ENCODE data around the gene TRIM44.

The TRIM44 gene

GRCh38 chr11:35802221-35802620, 139.6 kb downstream of the TRIM44 start:
- Histone ChIP-seq H4K20me1 (ENCODE audit: insufficient read depth, low read length, poor library complexity, severe bottlenecking) (peaks cover 9% of the 10 kb centered on the region), H3K4me3 (ENCODE audit: low read length, poor library complexity, severe bottlenecking) (no peak overlapping the region), H3K36me3 (ENCODE audit: insufficient read depth, low read length) (peaks cover 18% of the 10 kb centered on the region; the same call in 1 of the 2 replicates), H3K4me2 (ENCODE audit: low read depth, low read length, poor library complexity, severe bottlenecking) (no peak overlapping the region), H3K9me2 (replicated peaks; ENCODE audit: low read depth, low read length) (no peaks in the 10 kb centered on the region), H2AFZ (ENCODE audit: low read length) (no peak overlapping the region), H3K9me3 (ENCODE audit: insufficient read depth, low read depth, low read length) (no peaks in the 10 kb centered on the region), H3K4me1 (ENCODE audit: insufficient read depth, low read length, poor library complexity, severe bottlenecking) (peaks cover 29% of the 10 kb centered on the region), H3F3A (ENCODE audit: low read depth) (no peaks in the 10 kb centered on the region), H3K9ac (ENCODE audit: low read depth, low read length, poor library complexity, severe bottlenecking) (no peak overlapping the region), H3K79me2 (ENCODE audit: insufficient read depth, low read length) (no peaks in the 10 kb centered on the region; the same call in 1 of the 2 replicates), H3K27me3 (ENCODE audit: insufficient read depth, low read length, poor library complexity, severe bottlenecking) (no peaks in the 10 kb centered on the region)
- TF ChIP-seq EZH2phosphoT487 (IDR thresholded peaks at IDR 0.05; ENCODE audit: borderline replicate concordance) (no peak), CTCF (conservative IDR thresholded peaks at IDR 0.05; ENCODE audit: low read length) (no peak)

GRCh38 chr11:35802672-35803071, 140.1 kb downstream of the TRIM44 start:
- no peaks in the 10 kb centered on the region for H3K27me3 ChIP-seq (ENCODE audit: insufficient read depth, low read length, poor library complexity, severe bottlenecking)
- H3K9ac ChIP-seq (ENCODE audit: low read depth, low read length, poor library complexity, severe bottlenecking), result no peak overlapping the region
- H3K4me2 ChIP-seq (ENCODE audit: low read depth, low read length, poor library complexity, severe bottlenecking), result no peak overlapping the region
- H3K4me3 ChIP-seq (ENCODE audit: low read length, poor library complexity, severe bottlenecking), result no peak overlapping the region
- peaks cover 20% of the 10 kb centered on the region; the same call in 1 of the 2 replicates for H3K36me3 ChIP-seq (ENCODE audit: insufficient read depth, low read length)
- no peaks in the 10 kb centered on the region for H3F3A ChIP-seq (ENCODE audit: low read depth)
- no peaks in the 10 kb centered on the region for H3K9me3 ChIP-seq (ENCODE audit: insufficient read depth, low read depth, low read length)
- H3K79me2 ChIP-seq (ENCODE audit: insufficient read depth, low read length), result no peaks in the 10 kb centered on the region; the same call in 1 of the 2 replicates
- H4K20me1 ChIP-seq (ENCODE audit: insufficient read depth, low read length, poor library complexity, severe bottlenecking), result peaks cover 9% of the 10 kb centered on the region
- TF ChIP-seq EZH2phosphoT487 (IDR thresholded peaks at IDR 0.05; ENCODE audit: borderline replicate concordance), result no peak
- no peak for TF ChIP-seq CTCF (conservative IDR thresholded peaks at IDR 0.05; ENCODE audit: low read length)
- H2AFZ ChIP-seq (ENCODE audit: low read length), result no peak overlapping the region
- H3K4me1 ChIP-seq (ENCODE audit: insufficient read depth, low read length, poor library complexity, severe bottlenecking), result peaks cover 29% of the 10 kb centered on the region
- no peaks in the 10 kb centered on the region for H3K9me2 ChIP-seq (replicated peaks; ENCODE audit: low read depth, low read length)

GRCh38 chr11:35803115-35803514, 140.5 kb downstream of the TRIM44 start:
- Histone ChIP-seq H3K9me3 (ENCODE audit: insufficient read depth, low read depth, low read length) (no peaks in the 10 kb centered on the region), H3K4me3 (ENCODE audit: low read length, poor library complexity, severe bottlenecking) (no peak overlapping the region), H3K79me2 (ENCODE audit: insufficient read depth, low read length) (no peaks in the 10 kb centered on the region; the same call in 1 of the 2 replicates), H3K9me2 (replicated peaks; ENCODE audit: low read depth, low read length) (no peaks in the 10 kb centered on the region), H3K27me3 (ENCODE audit: insufficient read depth, low read length, poor library complexity, severe bottlenecking) (no peaks in the 10 kb centered on the region), H3K36me3 (ENCODE audit: insufficient read depth, low read length) (peaks cover 20% of the 10 kb centered on the region; the same call in 1 of the 2 replicates), H3K4me1 (ENCODE audit: insufficient read depth, low read length, poor library complexity, severe bottlenecking) (peaks cover 29% of the 10 kb centered on the region), H2AFZ (ENCODE audit: low read length) (no peak overlapping the region), H3K4me2 (ENCODE audit: low read depth, low read length, poor library complexity, severe bottlenecking) (no peak overlapping the region), H3F3A (ENCODE audit: low read depth) (no peaks in the 10 kb centered on the region), H3K9ac (ENCODE audit: low read depth, low read length, poor library complexity, severe bottlenecking) (no peak overlapping the region), H4K20me1 (ENCODE audit: insufficient read depth, low read length, poor library complexity, severe bottlenecking) (peaks cover 9% of the 10 kb centered on the region)
- TF ChIP-seq CTCF (conservative IDR thresholded peaks at IDR 0.05; ENCODE audit: low read length) (no peak), EZH2phosphoT487 (IDR thresholded peaks at IDR 0.05; ENCODE audit: borderline replicate concordance) (no peak)

Data from Loucy (cell line).